Measurements from ENCODE around the gene VPS26B. TPM values are rescaled to one million over a fixed set of nuclear protein-coding genes. Genes with fewer than 3 reads are reported as not detected.

VPS26B gene
- polyA plus RNA-seq, 3 donors, result 48.9 to 61.2 (median 59.8) TPM

Other genes starting within 250 kb of the VPS26B start
- 10 to 100 TPM; 52.9 to 58.2 (median 54.7) TPM for gene JAM3, start 155.6 kb upstream of the VPS26B start, polyA plus RNA-seq (ENCODE audit: insufficient read length in 3 of 3)
- 10 to 100 TPM; 31.8 to 40.9 (median 37.5) TPM for gene NCAPD3, start 704 bp upstream of the VPS26B start, polyA plus RNA-seq (ENCODE audit: insufficient read length in 3 of 3)
- 10 to 100 TPM; 63.7 to 78.8 (median 76.2) TPM for gene THYN1, start 28.7 kb downstream of the VPS26B start, polyA plus RNA-seq (ENCODE audit: insufficient read length in 3 of 3)
- 10 to 100 TPM; 41.2 to 56.3 (median 50.3) TPM for gene ACAD8, start 28.9 kb downstream of the VPS26B start, polyA plus RNA-seq (ENCODE audit: insufficient read length in 3 of 3)
- 1 to 10 TPM; 1.6 to 1.8 (median 1.8) TPM for gene GLB1L3, start 51.7 kb downstream of the VPS26B start, polyA plus RNA-seq (ENCODE audit: insufficient read length in 3 of 3)
- gene GLB1L2, start 107.3 kb downstream of the VPS26B start, polyA plus RNA-seq (ENCODE audit: insufficient read length in 3 of 3), result 10 to 100 TPM; 19.7 to 28.7 (median 24.5) TPM
- gene B3GAT1, start 187.6 kb downstream of the VPS26B start, polyA plus RNA-seq (ENCODE audit: insufficient read length in 3 of 3), result 1 to 10 TPM; 4.0 to 6.4 (median 5.0) TPM